T-helper 1 cell treated with Interleukin-12 subunit alpha and Interleukin-12 subunit beta and Interleukin-4 antibody, amounts not matched to agents 30 ng/mL and 1 ng/mL, for 36 hours (primary cell): ENCODE results near the gene EIF3K. TPM values are rescaled to one million over a fixed set of nuclear protein-coding genes. Genes with fewer than 3 reads are reported as not detected.

Source experiments
- intact Hi-C: fragments of 100-400 bp; cut with micrococcal nuclease; formaldehyde crosslinking; loops from one replicate; pipeline ENCODE4 v1.15.1; 2024
- total RNA-seq: library from RNA; stranded (reverse); gene quantifications from 2 replicates; pipeline ENCODE4 v1.2.3, GENCODE V29; 2022

The EIF3K gene
- total RNA-seq, 1 donor from 2014 or later = 313 TPM

- intact Hi-C loops = no loop called here
Measured at GRCh38 chr19:38665219-38665931, 46.4 kb downstream of the EIF3K start.

- intact Hi-C loops = no loop called here
Measured at GRCh38 chr19:38665950-38666662, 47.1 kb downstream of the EIF3K start.

- intact Hi-C loops = no loop called here
Measured at GRCh38 chr19:38666663-38667511, 47.9 kb downstream of the EIF3K start.

GRCh38 chr19:38667661-38668171 is 48.7 kb downstream of the EIF3K start:
- intact Hi-C loops = no loop called here

- intact Hi-C loops = no loop called here
Measured at GRCh38 chr19:38669552-38669951, 50.6 kb downstream of the EIF3K start.

GRCh38 chr19:38670921-38671398 is 52.0 kb downstream of the EIF3K start:
- intact Hi-C loops = no loop called here

- intact Hi-C loops = no loop called here
Measured at GRCh38 chr19:38671654-38672053, 52.7 kb downstream of the EIF3K start.

GRCh38 chr19:38673030-38673429 is 54.0 kb downstream of the EIF3K start:
- intact Hi-C loops = no loop called here

- intact Hi-C loops = no loop called here
Measured at GRCh38 chr19:38674388-38675171, 55.6 kb downstream of the EIF3K start.

GRCh38 chr19:38675611-38676010 is 56.6 kb downstream of the EIF3K start:
- intact Hi-C loops = no loop called here

- intact Hi-C loops = no loop called here
Measured at GRCh38 chr19:38676023-38676877, 57.3 kb downstream of the EIF3K start.

- intact Hi-C loops = no loop called here
Measured at GRCh38 chr19:38676878-38677646, 58.1 kb downstream of the EIF3K start.

GRCh38 chr19:38678217-38678890 is 59.4 kb downstream of the EIF3K start:
- intact Hi-C loops = no loop called here

- intact Hi-C loops = no loop called here
Measured at GRCh38 chr19:38678891-38679494, 60.0 kb downstream of the EIF3K start.

GRCh38 chr19:38679839-38680238 is 60.9 kb downstream of the EIF3K start:
- intact Hi-C loops = loop anchor here (10.0 kb wide), 1 partner anchor 45 kb away; no protein-coding TSS in a partner anchor

- intact Hi-C loops = loop anchor here (10.0 kb wide), 1 partner anchor 48 kb away; no protein-coding TSS in a partner anchor
Measured at GRCh38 chr19:38682195-38682867, 63.3 kb downstream of the EIF3K start.

- intact Hi-C loops = loop anchor here (10.0 kb wide), 1 partner anchor 48 kb away; no protein-coding TSS in a partner anchor
Measured at GRCh38 chr19:38682872-38683392, 63.9 kb downstream of the EIF3K start.
